Measurements from ENCODE around the gene MFAP5. TPM values are rescaled to one million over a fixed set of nuclear protein-coding genes. Genes with fewer than 3 reads are reported as not detected.

Gene MFAP5
- total RNA-seq, 1 donor from 2014 or later = not detected

DNA sequence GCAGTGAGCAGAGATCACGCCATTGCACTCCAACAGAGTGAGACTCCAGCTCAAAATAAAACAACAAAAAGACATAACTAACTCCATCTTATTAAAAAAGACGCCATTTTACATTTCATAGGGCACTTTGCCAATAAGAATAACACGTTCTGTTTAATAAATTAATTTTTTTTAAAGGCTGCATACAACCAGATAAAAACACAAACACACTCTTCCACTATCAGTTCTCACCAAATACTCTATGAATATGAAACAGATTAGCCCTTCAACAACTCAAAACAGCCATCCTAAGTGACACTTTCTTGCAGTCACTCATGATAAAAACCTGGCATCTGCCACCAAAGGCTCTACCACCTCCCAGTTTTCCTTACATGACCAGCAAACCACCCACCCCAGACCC is 66.1 kb downstream of the MFAP5 start:
- intact Hi-C loops (cut with micrococcal nuclease) = no loop called here
- Mint-ChIP-seq H3K27me3 (peaks cover 8% of the 10 kb centered on the region), H3K4me1 (no peaks in the 10 kb centered on the region), H3K27ac (no peak overlapping the region), H3K4me3 (no peak overlapping the region), H3K9me3 (no peaks in the 10 kb centered on the region), H3K36me3 (ENCODE audit: low read depth) (no peaks in the 10 kb centered on the region)
- DNase-seq = no peak

Other genes starting within 250 kb of the MFAP5 start
- gene CLEC6A, start 206.9 kb downstream of the MFAP5 start, total RNA-seq = not detected in 2 replicates
- not detected in 2 replicates for gene CLEC4D, start 149.3 kb downstream of the MFAP5 start, total RNA-seq
- gene CLEC4E, start 121.9 kb downstream of the MFAP5 start, total RNA-seq = not detected in 2 replicates
- not detected in 2 replicates for gene AICDA, start 50.0 kb downstream of the MFAP5 start, total RNA-seq
- 0.68 and 0.88 TPM in 2 replicates for gene RIMKLB, start 35.2 kb upstream of the MFAP5 start, total RNA-seq
- not detected in 2 replicates for gene A2ML1, start 159.8 kb upstream of the MFAP5 start, total RNA-seq

All from activated CD4-positive, alpha-beta T cell treated with anti-CD3 and anti-CD28 coated beads, Interleukin-2, amount 10 ng/mL, durations not matched to agents 24 days and 14 days (primary cell).